ENCODE results near the gene PRR14L. TPM values are rescaled to one million over a fixed set of nuclear protein-coding genes. Genes with fewer than 3 reads are reported as not detected.

The PRR14L gene
- total RNA-seq, 1 experiment from 2014 or later, result 60.5 TPM

- peaks cover 32% of the 10 kb centered on the region for H3K36me3 Mint-ChIP-seq (ENCODE audit: insufficient read depth, unreplicated experiment)
- peaks cover 13% of the 10 kb centered on the region for H3K4me1 Mint-ChIP-seq (ENCODE audit: low read depth, unreplicated experiment)
- no TSS peak for BruUV-seq (replicated peaks)
- CTCF ChIA-PET, result interaction anchor here (0.6 kb wide), 1 partner anchor 31 kb away, joined by 3 read pairs; no protein-coding TSS in a partner anchor
- no peaks in the 10 kb centered on the region for H3K9me3 Mint-ChIP-seq (ENCODE audit: low read depth, unreplicated experiment)
- TF ChIP-seq, protein P1, sequence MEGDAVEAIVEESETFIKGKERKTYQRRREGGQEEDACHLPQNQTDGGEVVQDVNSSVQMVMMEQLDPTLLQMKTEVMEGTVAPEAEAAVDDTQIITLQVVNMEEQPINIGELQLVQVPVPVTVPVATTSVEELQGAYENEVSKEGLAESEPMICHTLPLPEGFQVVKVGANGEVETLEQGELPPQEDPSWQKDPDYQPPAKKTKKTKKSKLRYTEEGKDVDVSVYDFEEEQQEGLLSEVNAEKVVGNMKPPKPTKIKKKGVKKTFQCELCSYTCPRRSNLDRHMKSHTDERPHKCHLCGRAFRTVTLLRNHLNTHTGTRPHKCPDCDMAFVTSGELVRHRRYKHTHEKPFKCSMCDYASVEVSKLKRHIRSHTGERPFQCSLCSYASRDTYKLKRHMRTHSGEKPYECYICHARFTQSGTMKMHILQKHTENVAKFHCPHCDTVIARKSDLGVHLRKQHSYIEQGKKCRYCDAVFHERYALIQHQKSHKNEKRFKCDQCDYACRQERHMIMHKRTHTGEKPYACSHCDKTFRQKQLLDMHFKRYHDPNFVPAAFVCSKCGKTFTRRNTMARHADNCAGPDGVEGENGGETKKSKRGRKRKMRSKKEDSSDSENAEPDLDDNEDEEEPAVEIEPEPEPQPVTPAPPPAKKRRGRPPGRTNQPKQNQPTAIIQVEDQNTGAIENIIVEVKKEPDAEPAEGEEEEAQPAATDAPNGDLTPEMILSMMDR (IDR thresholded peaks at IDR 0.05; ENCODE audit: unreplicated experiment), result no peak
- no peak overlapping the region for H3K27ac Mint-ChIP-seq (ENCODE audit: unreplicated experiment)
- DNase-seq, result no peak
- intact Hi-C loops (cut with micrococcal nuclease; ENCODE audit: unreplicated experiment), result no loop called here
- no peak overlapping the region for H3K4me3 Mint-ChIP-seq (ENCODE audit: low read depth, unreplicated experiment)
- no peaks in the 10 kb centered on the region for H3K27me3 Mint-ChIP-seq (ENCODE audit: unreplicated experiment)
Observed at GRCh38 chr22:31738566-31738965, 11.4 kb downstream of the PRR14L start.

DNA sequence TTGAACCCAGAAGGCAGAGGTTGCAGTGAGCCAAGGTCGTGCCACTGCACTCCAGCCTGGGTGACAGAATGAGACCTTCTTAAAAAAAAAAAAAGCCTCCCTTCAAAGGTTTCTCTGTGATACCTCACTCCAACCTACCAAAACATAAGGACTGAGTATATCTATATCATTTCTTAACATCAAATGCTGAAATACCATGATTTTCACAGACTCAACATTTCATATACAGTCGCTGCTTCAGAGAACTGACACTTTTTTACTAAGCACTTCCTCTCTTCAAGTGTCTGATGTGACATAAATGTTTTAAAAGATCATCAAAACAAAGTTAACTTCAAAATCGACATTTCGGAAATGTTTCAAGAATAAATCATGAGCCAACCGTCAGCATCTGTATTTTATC, 12.0 kb downstream of the PRR14L start:
- TF ChIP-seq, protein P1 (IDR thresholded peaks at IDR 0.05; ENCODE audit: unreplicated experiment), result no peak
- intact Hi-C loops (cut with micrococcal nuclease; ENCODE audit: unreplicated experiment), result no loop called here
- Mint-ChIP-seq H3K27me3 (ENCODE audit: unreplicated experiment) (no peaks in the 10 kb centered on the region), H3K9me3 (ENCODE audit: low read depth, unreplicated experiment) (no peaks in the 10 kb centered on the region), H3K4me3 (ENCODE audit: low read depth, unreplicated experiment) (no peak overlapping the region), H3K27ac (ENCODE audit: unreplicated experiment) (no peak overlapping the region), H3K4me1 (ENCODE audit: low read depth, unreplicated experiment) (peaks cover 18% of the 10 kb centered on the region), H3K36me3 (ENCODE audit: insufficient read depth, unreplicated experiment) (peaks cover 39% of the 10 kb centered on the region)
- no peak for DNase-seq
- CTCF ChIA-PET, result no interaction called here
- no TSS peak for BruUV-seq (replicated peaks)

- CTCF ChIA-PET, result interaction anchor here (0.7 kb wide), 1 partner anchor 67 kb away, joined by 3 read pairs; no protein-coding TSS in a partner anchor
- no TSS peak for BruUV-seq (replicated peaks)
- Mint-ChIP-seq H3K36me3 (ENCODE audit: insufficient read depth, unreplicated experiment) (peaks cover 44% of the 10 kb centered on the region), H3K4me1 (ENCODE audit: low read depth, unreplicated experiment) (peaks cover 30% of the 10 kb centered on the region), H3K27me3 (ENCODE audit: unreplicated experiment) (no peaks in the 10 kb centered on the region), H3K27ac (ENCODE audit: unreplicated experiment) (no peak overlapping the region), H3K4me3 (ENCODE audit: low read depth, unreplicated experiment) (no peak overlapping the region), H3K9me3 (ENCODE audit: low read depth, unreplicated experiment) (no peaks in the 10 kb centered on the region)
- TF ChIP-seq, protein P1 (IDR thresholded peaks at IDR 0.05; ENCODE audit: unreplicated experiment), result no peak
- intact Hi-C loops (cut with micrococcal nuclease; ENCODE audit: unreplicated experiment), result no loop called here
- DNase-seq, result no peak
Observed at GRCh38 chr22:31736458-31736857, 13.5 kb downstream of the PRR14L start.

DNA sequence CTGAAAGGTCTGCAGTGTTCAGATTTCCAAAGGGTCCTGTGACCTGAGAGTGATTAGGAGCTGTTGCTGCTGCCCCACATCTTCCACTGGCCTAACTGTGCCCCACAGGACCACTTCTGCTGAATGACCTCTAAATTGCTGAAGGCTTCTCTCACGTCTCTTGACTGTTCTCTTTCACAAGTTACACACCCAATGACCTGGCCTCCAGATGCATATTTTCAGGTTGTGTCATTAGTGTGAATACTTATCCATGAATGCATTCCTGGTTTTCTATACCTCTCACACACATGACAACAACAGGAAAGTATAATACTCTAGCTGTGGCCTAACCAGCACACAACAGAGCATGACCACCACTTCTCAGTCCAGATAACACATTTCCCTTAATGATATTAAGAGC, 15.4 kb downstream of the PRR14L start:
- peak overlapping the region; percentile 21 for H3K27ac Mint-ChIP-seq (ENCODE audit: unreplicated experiment)
- DNase-seq, result no peak
- no peaks in the 10 kb centered on the region for H3K27me3 Mint-ChIP-seq (ENCODE audit: unreplicated experiment)
- TF ChIP-seq, protein P1 (IDR thresholded peaks at IDR 0.05; ENCODE audit: unreplicated experiment), result no peak
- H3K4me3 Mint-ChIP-seq (ENCODE audit: low read depth, unreplicated experiment), result no peak overlapping the region
- intact Hi-C loops (cut with micrococcal nuclease; ENCODE audit: unreplicated experiment), result no loop called here
- CTCF ChIA-PET, result no interaction called here
- H3K9me3 Mint-ChIP-seq (ENCODE audit: low read depth, unreplicated experiment), result no peaks in the 10 kb centered on the region
- peaks cover 30% of the 10 kb centered on the region for H3K4me1 Mint-ChIP-seq (ENCODE audit: low read depth, unreplicated experiment)
- no TSS peak for BruUV-seq (replicated peaks)
- peaks cover 42% of the 10 kb centered on the region for H3K36me3 Mint-ChIP-seq (ENCODE audit: insufficient read depth, unreplicated experiment)
